ENCODE results near the gene ABHD18.
"Not testable (repeated sequence)": the region's sequence is repeated elsewhere in the genome, so short reads cannot be mapped to it uniquely, and the experiment has no call there.

ABHD18 gene

DNA sequence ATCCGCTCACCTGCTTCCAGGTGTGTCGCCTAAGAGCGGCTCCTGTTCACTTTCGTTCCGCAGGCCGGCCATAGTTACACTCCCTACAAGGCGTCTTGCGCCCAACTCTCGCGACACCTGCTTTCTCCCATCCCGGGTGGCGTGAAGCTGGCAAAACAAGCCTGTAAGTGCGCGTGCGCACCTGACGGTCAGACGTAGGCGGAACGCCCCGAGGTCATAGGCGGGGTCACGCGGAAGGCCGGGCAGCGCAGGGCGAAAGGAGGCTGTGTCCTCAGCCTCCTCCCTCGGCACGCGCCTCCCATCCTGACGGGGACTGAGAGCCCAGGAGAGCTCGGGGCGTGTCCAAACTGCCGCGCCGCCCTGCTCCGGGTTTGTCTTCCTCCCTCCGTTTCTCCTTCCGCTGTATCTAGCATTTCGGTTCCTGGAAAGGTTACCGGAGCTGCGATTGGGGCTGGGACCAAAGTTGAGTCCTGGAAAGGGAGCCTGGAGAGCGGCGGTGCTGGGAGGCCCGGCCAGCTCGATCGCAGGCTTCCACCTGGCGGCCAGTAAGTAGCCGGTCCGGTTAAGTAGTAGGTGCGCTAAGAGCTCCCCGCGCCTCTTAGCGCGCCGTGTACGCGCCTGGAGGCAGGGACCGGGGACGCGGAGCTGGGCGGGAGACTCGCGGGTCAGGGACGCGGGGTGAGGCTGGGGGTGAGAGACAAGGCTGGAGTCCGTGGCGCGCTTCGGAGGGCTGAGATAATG, at the start of gene ABHD18, which contains the start of gene MFSD8:
Gene ABHD18 (plus strand): TSS at position 345 of the 741 bp plus-strand sequence. CDS start 17,550 bp downstream, outside the sequence.
Gene MFSD8 (minus strand): TSS at position 112 of the 741 bp plus-strand sequence. CDS start 40 bp downstream, at position 72.
- DNase-seq (ENCODE audit: low read depth), result peak; percentile 98
- H3K4me3 ChIP-seq (ENCODE audit: low read depth, low read length), result peak within 1 kb of the TSS; percentile 96

GRCh38 chr4:127916512-127916911, 48.7 kb upstream of the ABHD18 start:
- H3K4me3 ChIP-seq (ENCODE audit: low read depth, low read length), result no peak overlapping the region
- TF ChIP-seq, protein P1, sequence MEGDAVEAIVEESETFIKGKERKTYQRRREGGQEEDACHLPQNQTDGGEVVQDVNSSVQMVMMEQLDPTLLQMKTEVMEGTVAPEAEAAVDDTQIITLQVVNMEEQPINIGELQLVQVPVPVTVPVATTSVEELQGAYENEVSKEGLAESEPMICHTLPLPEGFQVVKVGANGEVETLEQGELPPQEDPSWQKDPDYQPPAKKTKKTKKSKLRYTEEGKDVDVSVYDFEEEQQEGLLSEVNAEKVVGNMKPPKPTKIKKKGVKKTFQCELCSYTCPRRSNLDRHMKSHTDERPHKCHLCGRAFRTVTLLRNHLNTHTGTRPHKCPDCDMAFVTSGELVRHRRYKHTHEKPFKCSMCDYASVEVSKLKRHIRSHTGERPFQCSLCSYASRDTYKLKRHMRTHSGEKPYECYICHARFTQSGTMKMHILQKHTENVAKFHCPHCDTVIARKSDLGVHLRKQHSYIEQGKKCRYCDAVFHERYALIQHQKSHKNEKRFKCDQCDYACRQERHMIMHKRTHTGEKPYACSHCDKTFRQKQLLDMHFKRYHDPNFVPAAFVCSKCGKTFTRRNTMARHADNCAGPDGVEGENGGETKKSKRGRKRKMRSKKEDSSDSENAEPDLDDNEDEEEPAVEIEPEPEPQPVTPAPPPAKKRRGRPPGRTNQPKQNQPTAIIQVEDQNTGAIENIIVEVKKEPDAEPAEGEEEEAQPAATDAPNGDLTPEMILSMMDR (IDR thresholded peaks at IDR 0.05; ENCODE audit: low read depth, low read length, missing control alignments), result no peak
- DNase-seq (ENCODE audit: low read depth), result no peak

More for the DNA sequence above, at the start of gene ABHD18, which contains the start of gene MFSD8:
- TF ChIP-seq, protein P1 (IDR thresholded peaks at IDR 0.05; ENCODE audit: low read depth, low read length, missing control alignments), result peak; percentile 32

DNA sequence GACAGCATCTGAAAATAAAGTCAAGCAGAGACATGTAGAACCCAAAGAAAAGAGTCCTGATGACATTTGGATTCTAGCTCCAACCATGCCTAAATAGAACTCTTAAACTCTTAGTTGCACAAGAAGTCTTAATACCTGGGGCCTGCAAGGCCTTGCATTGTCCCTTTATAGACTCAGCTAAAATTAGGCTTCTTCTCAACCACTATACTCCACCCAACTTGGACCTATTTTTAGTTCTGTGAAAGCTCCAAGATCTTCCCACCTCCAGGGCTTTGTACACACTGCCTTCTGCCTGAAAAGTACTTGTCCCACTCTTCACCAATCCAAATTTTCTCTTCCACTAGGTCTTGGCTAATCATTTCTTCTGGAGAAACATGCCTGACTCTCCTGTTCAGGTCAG, 48.1 kb upstream of the ABHD18 start:
- DNase-seq (ENCODE audit: low read depth), result no peak
- no peak overlapping the region for H3K4me3 ChIP-seq (ENCODE audit: low read depth, low read length)
- TF ChIP-seq, protein P1 (IDR thresholded peaks at IDR 0.05; ENCODE audit: low read depth, low read length, missing control alignments), result no peak

GRCh38 chr4:127920521-127920920, 44.7 kb upstream of the ABHD18 start:
- no peak for DNase-seq (ENCODE audit: low read depth)
- TF ChIP-seq, protein P1 (IDR thresholded peaks at IDR 0.05; ENCODE audit: low read depth, low read length, missing control alignments), result no peak
- H3K4me3 ChIP-seq (ENCODE audit: low read depth, low read length), result no peak overlapping the region

GRCh38 chr4:127922226-127922625, 43.0 kb upstream of the ABHD18 start:
- TF ChIP-seq, protein P1 (IDR thresholded peaks at IDR 0.05; ENCODE audit: low read depth, low read length, missing control alignments), result no peak
- no peak overlapping the region for H3K4me3 ChIP-seq (ENCODE audit: low read depth, low read length)
- DNase-seq (ENCODE audit: low read depth), result no peak

GRCh38 chr4:127925720-127926119, 39.5 kb upstream of the ABHD18 start:
- DNase-seq (ENCODE audit: low read depth); H3K4me3 ChIP-seq (ENCODE audit: low read depth, low read length): not testable (repeated sequence)

GRCh38 chr4:127930175-127930574, 35.0 kb upstream of the ABHD18 start:
- DNase-seq (ENCODE audit: low read depth), result no peak
- H3K4me3 ChIP-seq (ENCODE audit: low read depth, low read length), result no peak overlapping the region
- TF ChIP-seq, protein P1 (IDR thresholded peaks at IDR 0.05; ENCODE audit: low read depth, low read length, missing control alignments), result no peak

DNA sequence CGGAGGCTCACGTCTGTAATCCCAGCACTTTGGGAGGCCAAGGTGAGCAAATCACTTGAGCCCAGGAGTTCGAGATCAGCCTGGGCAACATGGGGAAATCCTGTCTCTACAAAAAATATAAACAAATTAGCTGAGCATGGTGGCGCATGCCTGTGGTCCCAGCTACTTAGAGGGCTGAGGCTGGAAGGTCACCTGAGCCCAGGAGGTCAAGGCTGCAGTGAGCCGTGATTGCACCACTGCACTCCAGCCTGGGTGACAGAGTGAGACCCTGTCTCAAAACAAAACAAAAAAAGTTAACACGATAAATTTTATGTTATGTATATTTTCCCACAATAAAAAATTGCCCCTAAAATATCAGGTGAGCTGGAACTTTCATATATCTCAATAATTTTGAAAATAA, 33.4 kb upstream of the ABHD18 start:
- not testable (repeated sequence) for DNase-seq (ENCODE audit: low read depth); H3K4me3 ChIP-seq (ENCODE audit: low read depth, low read length)
